AG09309 (cell line): ENCODE results near the gene PLEKHJ1.

ENCODE experiments used
- DNase-seq: peaks from one replicate; pipeline ENCODE4 v3.0.0-alpha.2; 2010; ENCODE audit warnings: low read depth
- H3K4me3 ChIP-seq: 2 replicates; pipeline ENCODE4 v1.5.1; 2011; ENCODE audit warnings: mild to moderate bottlenecking, low read depth, low read length, moderate library complexity; ENCODE audit not compliant: control insufficient read depth
- TF ChIP-seq, protein P1 (sequence below): IDR thresholded peaks from 2 replicates; pipeline ENCODE4 v1.5.1; 2011; ENCODE audit warnings: mild to moderate bottlenecking, low read depth, low read length, inconsistent platforms; ENCODE audit not compliant: insufficient read depth, control insufficient read depth; ENCODE audit errors: missing control alignments

The PLEKHJ1 gene

GRCh38 chr19:2219726-2220125 is 16.4 kb downstream of the PLEKHJ1 start:
- H3K4me3 ChIP-seq = no peak overlapping the region
- DNase-seq = no peak
- TF ChIP-seq, protein P1, sequence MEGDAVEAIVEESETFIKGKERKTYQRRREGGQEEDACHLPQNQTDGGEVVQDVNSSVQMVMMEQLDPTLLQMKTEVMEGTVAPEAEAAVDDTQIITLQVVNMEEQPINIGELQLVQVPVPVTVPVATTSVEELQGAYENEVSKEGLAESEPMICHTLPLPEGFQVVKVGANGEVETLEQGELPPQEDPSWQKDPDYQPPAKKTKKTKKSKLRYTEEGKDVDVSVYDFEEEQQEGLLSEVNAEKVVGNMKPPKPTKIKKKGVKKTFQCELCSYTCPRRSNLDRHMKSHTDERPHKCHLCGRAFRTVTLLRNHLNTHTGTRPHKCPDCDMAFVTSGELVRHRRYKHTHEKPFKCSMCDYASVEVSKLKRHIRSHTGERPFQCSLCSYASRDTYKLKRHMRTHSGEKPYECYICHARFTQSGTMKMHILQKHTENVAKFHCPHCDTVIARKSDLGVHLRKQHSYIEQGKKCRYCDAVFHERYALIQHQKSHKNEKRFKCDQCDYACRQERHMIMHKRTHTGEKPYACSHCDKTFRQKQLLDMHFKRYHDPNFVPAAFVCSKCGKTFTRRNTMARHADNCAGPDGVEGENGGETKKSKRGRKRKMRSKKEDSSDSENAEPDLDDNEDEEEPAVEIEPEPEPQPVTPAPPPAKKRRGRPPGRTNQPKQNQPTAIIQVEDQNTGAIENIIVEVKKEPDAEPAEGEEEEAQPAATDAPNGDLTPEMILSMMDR = no peak

- no peak overlapping the region for H3K4me3 ChIP-seq
- DNase-seq = no peak
- TF ChIP-seq, protein P1 = no peak
Measured at GRCh38 chr19:2217591-2217990, 18.5 kb downstream of the PLEKHJ1 start.

DNA sequence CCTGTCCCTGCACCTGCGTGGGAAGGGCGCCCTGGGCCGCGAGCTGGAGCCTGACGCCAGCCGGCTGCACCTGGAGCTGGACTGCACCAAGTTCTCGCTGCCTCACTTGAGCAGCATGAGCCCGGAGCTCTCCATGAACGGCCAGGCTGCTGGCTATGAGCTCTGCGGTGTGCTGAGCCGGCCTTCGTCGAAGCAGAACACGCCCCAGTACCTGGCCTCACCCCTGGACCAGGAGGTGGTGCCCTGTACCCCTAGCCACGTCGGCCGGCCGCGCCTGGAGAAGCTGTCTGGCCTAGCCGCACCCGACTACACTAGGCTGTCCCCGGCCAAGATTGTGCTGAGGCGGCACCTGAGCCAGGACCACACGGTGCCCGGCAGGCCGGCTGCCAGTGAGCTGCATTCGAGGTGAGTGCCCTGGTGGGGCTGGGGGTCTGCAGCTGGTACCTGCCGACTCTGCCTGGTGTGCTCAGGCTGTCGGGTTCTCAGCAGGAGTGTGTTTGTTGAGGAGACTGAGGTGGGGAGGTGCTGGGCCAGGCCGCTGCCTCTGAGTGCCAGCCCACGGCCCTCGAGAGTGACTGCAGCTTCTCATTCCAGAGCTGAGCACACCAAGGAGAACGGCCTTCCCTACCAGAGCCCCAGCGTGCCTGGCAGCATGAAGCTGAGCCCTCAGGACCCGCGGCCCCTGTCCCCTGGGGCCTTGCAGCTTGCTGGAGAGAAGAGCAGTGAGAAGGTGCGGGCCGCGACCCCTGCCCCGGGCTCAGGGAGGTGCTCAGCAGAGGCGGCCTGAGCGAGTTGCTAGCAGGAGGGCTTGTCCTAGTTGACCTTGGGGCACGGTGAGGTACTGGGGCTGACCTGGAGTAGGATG is 19.5 kb downstream of the PLEKHJ1 start:
- no peak overlapping the region for H3K4me3 ChIP-seq
- no peak for DNase-seq
- TF ChIP-seq, protein P1 = no peak

GRCh38 chr19:2215281-2215751 is 20.8 kb downstream of the PLEKHJ1 start:
- no peak overlapping the region for H3K4me3 ChIP-seq
- TF ChIP-seq, protein P1 = no peak
- DNase-seq = no peak

DNA sequence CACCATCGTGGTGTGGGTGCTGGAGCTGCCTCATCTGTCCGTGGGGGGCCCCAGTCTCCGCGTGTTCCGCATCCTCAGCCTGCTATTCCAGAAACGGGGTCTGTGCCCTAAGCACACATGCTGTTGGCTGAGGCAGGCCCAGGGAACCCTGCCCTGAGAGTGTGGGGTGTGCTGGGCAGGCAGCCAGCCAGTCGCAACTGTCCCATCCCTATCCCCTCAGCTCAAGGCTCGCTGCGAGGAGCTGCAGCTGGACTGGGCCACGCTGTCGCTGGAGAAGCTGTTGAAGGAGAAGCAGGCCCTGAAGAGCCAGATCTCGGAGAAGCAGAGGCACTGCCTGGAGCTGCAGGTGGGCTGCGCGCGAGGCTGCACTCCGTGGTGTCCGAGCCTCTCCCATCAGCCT is 21.9 kb downstream of the PLEKHJ1 start:
- H3K4me3 ChIP-seq = no peak overlapping the region
- DNase-seq = no peak
- TF ChIP-seq, protein P1 = no peak

DNA sequence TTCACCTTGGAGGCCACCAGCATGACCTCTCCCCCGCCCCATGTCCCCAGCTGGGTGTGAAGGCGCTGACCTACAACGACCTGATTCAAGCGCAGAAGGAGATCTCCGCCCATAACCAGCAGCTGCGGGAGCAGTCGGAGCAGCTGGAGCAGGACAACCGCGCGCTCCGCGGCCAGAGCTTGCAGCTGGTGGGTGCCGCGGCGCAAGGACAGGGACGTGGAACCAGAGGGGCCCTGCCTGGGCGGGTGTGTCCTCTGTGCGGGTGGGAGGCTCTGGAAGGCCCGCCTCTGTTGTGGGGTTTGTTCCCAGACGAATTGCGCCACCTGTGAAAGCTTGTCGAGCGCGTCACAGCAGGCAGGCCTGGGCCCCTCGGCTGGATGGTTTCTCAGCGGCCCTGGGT is 22.3 kb downstream of the PLEKHJ1 start:
- TF ChIP-seq, protein P1 = no peak
- no peak for DNase-seq
- H3K4me3 ChIP-seq = no peak overlapping the region
